Iris pigment epithelial cell (primary cell): ENCODE results near the gene TMEM63C.
"Not testable (repeated sequence)": the region's sequence is repeated elsewhere in the genome, so short reads cannot be mapped to it uniquely, and the experiment has no call there.

Source experiments
- DNase-seq: peaks from one replicate; pipeline ENCODE4 v3.0.0-alpha.2; 2011; ENCODE audit warnings: low read depth

Gene TMEM63C

GRCh38 chr14:77279719-77280118 lies 98.1 kb downstream of the TMEM63C start:
- DNase-seq: no peak

GRCh38 chr14:77280921-77281320 lies 99.3 kb downstream of the TMEM63C start:
- DNase-seq: not testable (repeated sequence)

GRCh38 chr14:77281852-77282410 lies 100.3 kb downstream of the TMEM63C start:
- DNase-seq: no peak

GRCh38 chr14:77284066-77284465 lies 102.5 kb downstream of the TMEM63C start:
- DNase-seq: no peak

- DNase-seq: no peak
These were observed 102.9 kb downstream of the TMEM63C start for GRCh38 chr14:77284466-77284865.

- no peak for DNase-seq
These were observed 105.0 kb downstream of the TMEM63C start for GRCh38 chr14:77286576-77286975.

- peak; percentile 74 for DNase-seq
These were observed 109.1 kb downstream of the TMEM63C start for GRCh38 chr14:77290705-77291104.

- no peak for DNase-seq
These were observed 114.6 kb downstream of the TMEM63C start for GRCh38 chr14:77296155-77296554.

GRCh38 chr14:77296906-77297305 lies 115.3 kb downstream of the TMEM63C start:
- no peak for DNase-seq

GRCh38 chr14:77299771-77300170 lies 118.2 kb downstream of the TMEM63C start:
- no peak for DNase-seq

GRCh38 chr14:77301103-77301502 lies 119.5 kb downstream of the TMEM63C start:
- peak; percentile 87 for DNase-seq

- peak; percentile 79 for DNase-seq
These were observed 121.3 kb downstream of the TMEM63C start for GRCh38 chr14:77302926-77303325.

GRCh38 chr14:77303417-77304156 lies 122.0 kb downstream of the TMEM63C start:
- DNase-seq: peak; percentile 99

GRCh38 chr14:77305696-77306095 lies 124.1 kb downstream of the TMEM63C start:
- no peak for DNase-seq

GRCh38 chr14:77306416-77306815 lies 124.8 kb downstream of the TMEM63C start:
- DNase-seq: no peak

GRCh38 chr14:77306851-77307496 lies 125.4 kb downstream of the TMEM63C start:
- peak; percentile 48 for DNase-seq
